Ishikawa (cell line): ENCODE data around the gene ELMO1.

Experiments used
- CEBPB ChIP-seq: IDR thresholded peaks from 2 replicates; pipeline ENCODE4 v1.6.1; 2012
- CREB1 ChIP-seq: IDR thresholded peaks from 2 replicates; pipeline ENCODE4 v1.6.1; 2012; ENCODE audit warnings: low read depth
- EGR1 ChIP-seq: IDR thresholded peaks from 2 replicates; pipeline ENCODE4 v1.6.1; 2012
- EP300 ChIP-seq: IDR thresholded peaks from 2 replicates; pipeline ENCODE4 v1.6.1; 2012; ENCODE audit warnings: borderline replicate concordance
- FOXM1 ChIP-seq: IDR thresholded peaks from 2 replicates; pipeline ENCODE4 v1.6.1; 2012; ENCODE audit warnings: low read depth, borderline replicate concordance
- NFIC ChIP-seq: IDR thresholded peaks from 2 replicates; pipeline ENCODE4 v1.6.1; 2012
- RAD21 ChIP-seq: IDR thresholded peaks from 2 replicates; pipeline ENCODE4 v1.6.1; 2012; ENCODE audit warnings: low read depth
- TAF1 ChIP-seq: IDR thresholded peaks from 2 replicates; pipeline ENCODE4 v1.6.1; 2012; ENCODE audit warnings: low read depth, mild to moderate bottlenecking
- TCF12 ChIP-seq: IDR thresholded peaks from 2 replicates; pipeline ENCODE4 v1.6.1; 2012; ENCODE audit warnings: low read depth
- TEAD4 ChIP-seq: IDR thresholded peaks from 2 replicates; pipeline ENCODE4 v1.6.1; 2012
- YY1 ChIP-seq: IDR thresholded peaks from 2 replicates; pipeline ENCODE4 v1.6.1; 2012; ENCODE audit warnings: low read depth
- ZBTB7A ChIP-seq: IDR thresholded peaks from 2 replicates; pipeline ENCODE4 v1.6.1; 2012; ENCODE audit warnings: low read depth
- TF ChIP-seq, protein P1 (sequence below): IDR thresholded peaks from 2 replicates; pipeline ENCODE4 v1.6.1; 2012; ENCODE audit warnings: low read depth, mild to moderate bottlenecking
- TF ChIP-seq, protein P2 (sequence below): IDR thresholded peaks from 2 replicates; pipeline ENCODE4 v1.6.1; 2012
- TF ChIP-seq, protein P3 (sequence below): IDR thresholded peaks from 2 replicates; pipeline ENCODE4 v1.6.1; 2012

Gene ELMO1

DNA sequence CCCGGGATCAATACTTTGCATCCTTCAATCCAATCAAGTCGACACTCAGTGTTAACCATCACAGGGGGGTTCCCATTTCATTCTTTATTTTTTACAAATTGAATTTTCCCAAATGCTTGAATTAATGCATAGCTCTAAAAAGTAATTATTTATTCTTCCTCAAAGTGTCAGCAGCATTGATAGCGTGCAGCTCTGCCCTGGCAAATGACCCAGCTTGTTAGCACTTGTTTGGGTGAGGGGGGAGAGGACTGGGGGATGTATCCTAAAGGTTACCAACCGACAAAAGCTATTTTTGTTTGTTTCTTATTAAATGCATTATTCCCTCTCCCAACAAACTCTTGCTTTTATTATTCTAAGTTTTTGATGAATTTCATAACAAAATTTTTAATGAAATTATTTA, 27.0 kb upstream of the ELMO1 start:
- TF ChIP-seq, protein P1, sequence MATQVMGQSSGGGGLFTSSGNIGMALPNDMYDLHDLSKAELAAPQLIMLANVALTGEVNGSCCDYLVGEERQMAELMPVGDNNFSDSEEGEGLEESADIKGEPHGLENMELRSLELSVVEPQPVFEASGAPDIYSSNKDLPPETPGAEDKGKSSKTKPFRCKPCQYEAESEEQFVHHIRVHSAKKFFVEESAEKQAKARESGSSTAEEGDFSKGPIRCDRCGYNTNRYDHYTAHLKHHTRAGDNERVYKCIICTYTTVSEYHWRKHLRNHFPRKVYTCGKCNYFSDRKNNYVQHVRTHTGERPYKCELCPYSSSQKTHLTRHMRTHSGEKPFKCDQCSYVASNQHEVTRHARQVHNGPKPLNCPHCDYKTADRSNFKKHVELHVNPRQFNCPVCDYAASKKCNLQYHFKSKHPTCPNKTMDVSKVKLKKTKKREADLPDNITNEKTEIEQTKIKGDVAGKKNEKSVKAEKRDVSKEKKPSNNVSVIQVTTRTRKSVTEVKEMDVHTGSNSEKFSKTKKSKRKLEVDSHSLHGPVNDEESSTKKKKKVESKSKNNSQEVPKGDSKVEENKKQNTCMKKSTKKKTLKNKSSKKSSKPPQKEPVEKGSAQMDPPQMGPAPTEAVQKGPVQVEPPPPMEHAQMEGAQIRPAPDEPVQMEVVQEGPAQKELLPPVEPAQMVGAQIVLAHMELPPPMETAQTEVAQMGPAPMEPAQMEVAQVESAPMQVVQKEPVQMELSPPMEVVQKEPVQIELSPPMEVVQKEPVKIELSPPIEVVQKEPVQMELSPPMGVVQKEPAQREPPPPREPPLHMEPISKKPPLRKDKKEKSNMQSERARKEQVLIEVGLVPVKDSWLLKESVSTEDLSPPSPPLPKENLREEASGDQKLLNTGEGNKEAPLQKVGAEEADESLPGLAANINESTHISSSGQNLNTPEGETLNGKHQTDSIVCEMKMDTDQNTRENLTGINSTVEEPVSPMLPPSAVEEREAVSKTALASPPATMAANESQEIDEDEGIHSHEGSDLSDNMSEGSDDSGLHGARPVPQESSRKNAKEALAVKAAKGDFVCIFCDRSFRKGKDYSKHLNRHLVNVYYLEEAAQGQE: no peak
- TF ChIP-seq NFIC (no peak), ZBTB7A (no peak), RAD21 (no peak), EP300 (no peak), YY1 (no peak), TCF12 (no peak), FOXM1 (no peak)
- TF ChIP-seq, protein P2, sequence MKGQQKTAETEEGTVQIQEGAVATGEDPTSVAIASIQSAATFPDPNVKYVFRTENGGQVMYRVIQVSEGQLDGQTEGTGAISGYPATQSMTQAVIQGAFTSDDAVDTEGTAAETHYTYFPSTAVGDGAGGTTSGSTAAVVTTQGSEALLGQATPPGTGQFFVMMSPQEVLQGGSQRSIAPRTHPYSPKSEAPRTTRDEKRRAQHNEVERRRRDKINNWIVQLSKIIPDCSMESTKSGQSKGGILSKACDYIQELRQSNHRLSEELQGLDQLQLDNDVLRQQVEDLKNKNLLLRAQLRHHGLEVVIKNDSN: no peak

DNA sequence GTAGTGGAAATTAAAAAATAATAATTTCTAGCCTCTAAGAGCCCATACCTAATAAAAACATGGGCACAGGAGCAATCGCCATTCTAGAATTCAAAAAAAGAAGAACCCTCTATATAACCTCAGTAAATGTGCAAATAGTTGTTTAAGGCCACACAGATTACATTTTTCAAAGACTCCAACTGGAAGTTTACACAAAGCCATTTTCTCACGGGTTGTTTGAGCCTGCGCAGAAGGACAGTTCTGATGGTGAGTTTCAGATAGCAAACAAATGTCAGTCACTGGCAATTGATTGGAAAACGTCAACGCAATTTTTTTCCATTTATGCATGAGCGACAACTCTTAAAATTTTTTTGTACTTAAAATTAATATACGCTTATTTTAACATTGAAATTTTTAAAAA, 23.0 kb upstream of the ELMO1 start:
- TF ChIP-seq FOXM1 (no peak), CEBPB (no peak), RAD21 (no peak), NFIC (no peak), EP300 (no peak), EGR1 (no peak), TEAD4 (no peak), TCF12 (no peak), TAF1 (no peak), ZBTB7A (no peak), YY1 (no peak)
- TF ChIP-seq, protein P3, sequence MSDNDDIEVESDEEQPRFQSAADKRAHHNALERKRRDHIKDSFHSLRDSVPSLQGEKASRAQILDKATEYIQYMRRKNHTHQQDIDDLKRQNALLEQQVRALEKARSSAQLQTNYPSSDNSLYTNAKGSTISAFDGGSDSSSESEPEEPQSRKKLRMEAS: no peak
- TF ChIP-seq, protein P1: no peak

DNA sequence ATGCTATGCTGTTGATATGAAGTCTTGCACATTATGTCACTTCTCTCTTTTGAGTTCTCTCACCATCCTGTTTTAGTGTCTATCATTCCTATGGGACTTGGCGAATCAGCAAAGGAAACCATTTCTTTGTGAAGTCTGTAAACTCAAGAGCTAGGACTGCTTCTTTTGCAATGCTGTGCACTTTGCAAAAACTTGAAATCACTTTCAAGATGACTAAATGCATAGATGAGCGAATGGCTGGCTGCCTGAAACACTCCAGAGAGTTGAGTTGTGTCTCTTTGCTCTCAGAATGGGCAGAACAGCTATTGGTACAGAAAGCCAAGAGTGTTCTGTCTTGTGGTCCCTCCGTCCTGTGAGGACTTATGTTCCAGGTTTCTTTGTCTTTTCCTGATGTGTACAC, 18.3 kb upstream of the ELMO1 start:
- TF ChIP-seq CREB1 (no peak), TCF12 (no peak), FOXM1 (no peak)

DNA sequence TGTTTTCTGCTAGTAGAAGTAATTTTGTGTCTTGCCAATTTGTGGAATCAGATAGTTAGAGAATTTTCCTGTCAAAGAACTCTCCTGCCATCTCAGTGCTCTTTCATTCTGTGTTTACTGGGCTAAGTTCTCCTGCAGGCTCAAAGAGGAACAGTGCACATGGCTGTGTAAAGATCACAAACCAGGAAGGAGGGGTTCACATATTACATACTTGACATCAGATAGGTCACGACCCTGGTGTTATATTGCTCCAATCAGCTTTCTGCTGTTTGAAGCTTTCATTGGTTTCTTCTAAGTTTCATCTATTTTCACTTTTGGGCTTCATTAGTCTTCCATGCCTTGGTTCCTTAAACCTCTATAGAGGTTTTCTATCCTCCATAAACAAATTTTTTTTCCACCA, 13.5 kb upstream of the ELMO1 start:
- no peak for TF ChIP-seq TAF1
- TF ChIP-seq CREB1: no peak
- TF ChIP-seq CEBPB: no peak
- no peak for TF ChIP-seq TEAD4
- TF ChIP-seq, protein P2: no peak
- no peak for TF ChIP-seq YY1
- TF ChIP-seq, protein P3: no peak
- TF ChIP-seq TCF12: no peak

DNA sequence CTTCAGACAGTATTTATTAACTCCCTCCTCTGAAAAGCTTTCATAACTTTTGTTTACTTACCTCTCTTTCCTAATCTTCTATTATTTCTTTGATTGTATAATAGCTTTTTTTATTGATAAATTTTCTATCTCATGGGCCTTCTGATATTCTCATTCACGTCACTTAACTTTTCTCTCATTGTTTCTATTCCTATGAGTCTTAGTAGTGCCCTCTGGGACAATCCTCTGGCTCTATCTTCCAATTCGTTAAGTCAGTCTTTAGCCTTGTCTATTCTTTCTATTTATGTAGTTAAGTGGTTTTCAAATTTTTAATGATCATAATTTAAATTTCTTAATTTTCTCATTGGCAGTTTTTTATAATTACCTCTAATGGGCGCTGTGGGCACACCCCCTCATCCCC, 6.4 kb upstream of the ELMO1 start:
- TF ChIP-seq TCF12 (no peak), TAF1 (no peak), EGR1 (no peak), CEBPB (no peak), EP300 (no peak), CREB1 (no peak), ZBTB7A (no peak), NFIC (no peak), TEAD4 (no peak), FOXM1 (no peak), RAD21 (no peak), YY1 (no peak)
- TF ChIP-seq, protein P2: no peak
- TF ChIP-seq, protein P3: no peak
- TF ChIP-seq, protein P1: no peak
